Cardiac muscle cell (in vitro differentiated cells and primary cell): ENCODE data around the gene RDH5. TPM values are rescaled to one million over a fixed set of nuclear protein-coding genes. Genes with fewer than 3 reads are reported as not detected.
A peak's percentile ranks its signal among the peaks of the same experiment; 100 is the strongest.

ENCODE experiments used
- DNase-seq, 2 donors: peaks; one replicate each; pipeline versions ENCODE4 v3.0.0 to v3.0.0-alpha.2; 2010 to 2017; ENCODE audit warnings: low read depth in 1 of 2, low spot score in 1 of 2
- H3K27ac ChIP-seq: fragments of 200-600 bp; sonication (generic); 2 replicates; pipeline ENCODE4 v1.5.1; 2016
- H3K27me3 ChIP-seq: fragments of 200-600 bp; sonication (generic); 2 replicates; pipeline ENCODE4 v1.6.0; 2016; ENCODE audit warnings: control low read depth
- H3K36me3 ChIP-seq: fragments of 200-600 bp; sonication (generic); 2 replicates; pipeline ENCODE4 v1.5.1; 2016; ENCODE audit warnings: control low read depth
- H3K4me1 ChIP-seq: fragments of 200-600 bp; sonication (generic); 2 replicates; pipeline ENCODE4 v1.8.1; 2017; ENCODE audit warnings: low read depth, mild to moderate bottlenecking, mixed run types
- H3K4me3 ChIP-seq: fragments of 200-600 bp; sonication (generic); 2 replicates; pipeline ENCODE4 v1.5.1; 2016; ENCODE audit warnings: mild to moderate bottlenecking
- H3K9me3 ChIP-seq: fragments of 200-600 bp; sonication (generic); 2 replicates; pipeline ENCODE4 v1.5.1; 2017; ENCODE audit warnings: low read depth, mild to moderate bottlenecking, control low read depth
- polyA plus RNA-seq: library from polyadenylated mRNA; unstranded; fragments of >200 nt; fragmentation: Nextera tagmentation; extraction: Ambion mirVana; gene quantifications from 2 replicates; pipeline ENCODE4 v1.2.1, GENCODE V29; 2016
- total RNA-seq: library from RNA; depleted of rRNA; stranded (reverse); fragments of >200 nt; gene quantifications from 2 replicates; pipeline ENCODE4 v1.2.3, GENCODE V29; 2016
- TF ChIP-seq, protein P1 (sequence below): IDR thresholded peaks from 2 replicates; pipeline ENCODE4 v1.5.1; 2012; ENCODE audit warnings: low read depth, mild to moderate bottlenecking, low read length

The RDH5 gene
- total and polyA plus RNA-seq, 2 experiments from 2014 or later = 10.1 to 12.6 TPM

DNA sequence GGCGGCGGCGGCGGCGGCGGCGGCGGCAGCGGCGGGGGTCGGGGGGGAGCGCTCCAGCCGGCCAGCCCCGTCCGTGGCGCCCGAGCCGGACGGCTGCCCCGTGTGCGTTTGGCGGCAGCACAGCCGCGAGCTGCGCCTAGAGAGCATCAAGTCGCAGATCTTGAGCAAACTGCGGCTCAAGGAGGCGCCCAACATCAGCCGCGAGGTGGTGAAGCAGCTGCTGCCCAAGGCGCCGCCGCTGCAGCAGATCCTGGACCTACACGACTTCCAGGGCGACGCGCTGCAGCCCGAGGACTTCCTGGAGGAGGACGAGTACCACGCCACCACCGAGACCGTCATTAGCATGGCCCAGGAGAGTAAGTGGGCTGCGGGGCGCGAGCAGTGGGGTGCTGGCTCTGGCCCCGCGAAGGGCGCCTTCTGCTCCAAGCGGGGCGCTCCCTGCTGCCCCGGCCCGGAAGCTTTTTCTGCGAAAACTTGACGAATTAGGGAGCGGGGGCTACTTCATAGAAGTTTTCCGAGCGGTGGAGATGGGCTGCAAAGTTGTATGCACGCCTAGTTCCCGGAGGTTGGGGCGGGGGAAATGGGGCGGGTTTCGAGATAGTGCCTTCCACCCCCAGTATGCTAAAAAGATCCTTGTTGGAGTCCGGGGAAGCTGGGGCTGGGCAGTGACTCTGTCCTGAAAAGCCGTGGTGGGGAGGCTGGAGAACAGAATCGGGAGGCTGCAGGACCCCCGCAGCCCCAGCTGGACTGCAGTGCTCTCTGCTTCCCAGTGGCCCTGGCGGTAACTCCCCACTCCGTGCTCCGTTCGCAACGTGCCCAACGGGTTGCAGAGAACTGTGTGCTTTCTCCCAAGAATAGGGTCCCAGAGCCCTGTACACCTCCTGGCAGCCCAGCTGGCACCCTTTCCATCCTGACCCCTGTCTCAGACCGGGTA is 23.5 kb downstream of the RDH5 start:
- Histone ChIP-seq H3K27ac (peak overlapping the region; percentile 92), H3K4me1 (peaks cover 25% of the 10 kb centered on the region), H3K4me3 (peak overlapping the region; percentile 53), H3K27me3 (no peaks in the 10 kb centered on the region), H3K36me3 (peaks cover under 1% of the 10 kb centered on the region), H3K9me3 (no peaks in the 10 kb centered on the region)
- TF ChIP-seq, protein P1, sequence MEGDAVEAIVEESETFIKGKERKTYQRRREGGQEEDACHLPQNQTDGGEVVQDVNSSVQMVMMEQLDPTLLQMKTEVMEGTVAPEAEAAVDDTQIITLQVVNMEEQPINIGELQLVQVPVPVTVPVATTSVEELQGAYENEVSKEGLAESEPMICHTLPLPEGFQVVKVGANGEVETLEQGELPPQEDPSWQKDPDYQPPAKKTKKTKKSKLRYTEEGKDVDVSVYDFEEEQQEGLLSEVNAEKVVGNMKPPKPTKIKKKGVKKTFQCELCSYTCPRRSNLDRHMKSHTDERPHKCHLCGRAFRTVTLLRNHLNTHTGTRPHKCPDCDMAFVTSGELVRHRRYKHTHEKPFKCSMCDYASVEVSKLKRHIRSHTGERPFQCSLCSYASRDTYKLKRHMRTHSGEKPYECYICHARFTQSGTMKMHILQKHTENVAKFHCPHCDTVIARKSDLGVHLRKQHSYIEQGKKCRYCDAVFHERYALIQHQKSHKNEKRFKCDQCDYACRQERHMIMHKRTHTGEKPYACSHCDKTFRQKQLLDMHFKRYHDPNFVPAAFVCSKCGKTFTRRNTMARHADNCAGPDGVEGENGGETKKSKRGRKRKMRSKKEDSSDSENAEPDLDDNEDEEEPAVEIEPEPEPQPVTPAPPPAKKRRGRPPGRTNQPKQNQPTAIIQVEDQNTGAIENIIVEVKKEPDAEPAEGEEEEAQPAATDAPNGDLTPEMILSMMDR = peak; percentile 10
- peak; percentile 75 to 76 for DNase-seq

DNA sequence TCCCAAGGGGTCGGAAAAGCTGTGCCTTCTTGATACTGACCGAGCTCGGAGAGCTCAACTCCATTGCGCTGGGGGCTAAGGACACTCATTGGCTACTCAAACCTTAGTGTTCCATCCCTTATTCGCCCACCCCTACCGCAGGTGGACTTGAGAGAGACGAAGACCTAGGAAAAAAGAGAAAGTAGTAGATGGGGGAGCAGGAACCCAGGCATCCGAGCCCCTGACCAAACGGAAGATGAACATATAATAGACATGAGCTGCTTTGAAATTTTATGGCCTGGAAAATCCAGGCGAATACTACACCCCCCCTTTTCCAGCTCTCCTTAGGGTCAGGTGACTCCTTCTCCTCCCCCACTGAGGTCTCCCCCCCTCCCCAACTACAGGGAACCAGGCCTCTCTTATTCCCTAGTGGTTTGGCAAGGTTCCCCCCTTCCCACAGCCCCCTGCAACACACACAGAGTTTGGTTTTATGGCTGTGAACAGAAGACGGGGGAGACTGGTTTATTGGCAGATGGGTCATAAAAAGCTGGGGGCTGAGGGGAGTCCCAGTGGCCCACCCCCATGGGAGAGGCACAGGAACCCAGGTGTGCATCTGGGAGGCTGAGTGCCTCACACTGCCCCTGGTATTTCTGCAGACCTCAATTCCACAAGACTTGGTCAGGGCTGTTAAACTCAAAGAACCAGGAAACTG is 24.3 kb downstream of the RDH5 start:
- Histone ChIP-seq H3K4me3 (peak overlapping the region; percentile 53), H3K27me3 (no peaks in the 10 kb centered on the region), H3K4me1 (peaks cover 25% of the 10 kb centered on the region), H3K36me3 (peaks cover 8% of the 10 kb centered on the region), H3K27ac (peak overlapping the region; percentile 92), H3K9me3 (no peaks in the 10 kb centered on the region)
- no peak for DNase-seq
- TF ChIP-seq, protein P1 = no peak

DNA sequence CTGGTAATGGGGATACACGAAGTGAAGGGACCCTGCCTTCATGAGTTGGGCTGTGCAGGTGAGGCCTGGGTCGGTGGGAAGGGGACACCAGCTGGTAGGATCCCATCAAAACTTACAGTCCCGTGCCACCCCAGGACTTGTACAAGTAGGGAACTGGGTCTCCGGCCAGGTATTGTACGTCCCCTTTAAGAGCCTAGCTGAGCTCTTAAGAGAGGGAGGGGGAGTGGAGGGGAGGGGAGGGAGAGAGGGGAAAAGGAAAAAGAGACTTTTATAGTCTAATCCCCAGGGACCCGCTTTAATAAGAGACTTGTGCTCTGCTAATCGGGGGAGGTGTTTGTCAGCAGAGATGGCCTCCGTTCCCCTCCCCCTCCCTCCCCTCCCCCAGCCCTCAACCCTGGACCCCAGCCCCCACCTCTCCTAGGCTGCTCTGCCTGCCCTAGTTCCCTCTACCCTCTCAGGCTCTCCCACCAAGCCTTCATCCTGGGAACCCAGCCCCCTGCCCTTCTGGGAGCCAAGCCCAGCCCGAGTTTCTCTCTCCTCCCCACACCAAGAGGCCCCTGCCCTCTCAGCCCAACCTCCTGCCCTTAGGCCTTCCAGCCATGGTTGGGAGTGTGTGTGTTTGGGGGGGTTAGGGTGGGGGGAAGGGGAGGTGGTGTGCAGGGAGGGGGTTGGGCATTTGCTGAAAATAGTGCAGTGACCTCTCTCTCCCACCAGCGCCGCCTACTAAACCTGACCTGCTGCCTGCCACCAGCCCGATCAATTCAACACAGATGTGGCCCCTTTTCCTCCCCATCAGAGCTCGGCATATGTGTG is 25.4 kb downstream of the RDH5 start:
- Histone ChIP-seq H3K27ac (peak overlapping the region; percentile 92), H3K4me1 (peaks cover 25% of the 10 kb centered on the region)
- peak; percentile 77 to 94 for DNase-seq

DNA sequence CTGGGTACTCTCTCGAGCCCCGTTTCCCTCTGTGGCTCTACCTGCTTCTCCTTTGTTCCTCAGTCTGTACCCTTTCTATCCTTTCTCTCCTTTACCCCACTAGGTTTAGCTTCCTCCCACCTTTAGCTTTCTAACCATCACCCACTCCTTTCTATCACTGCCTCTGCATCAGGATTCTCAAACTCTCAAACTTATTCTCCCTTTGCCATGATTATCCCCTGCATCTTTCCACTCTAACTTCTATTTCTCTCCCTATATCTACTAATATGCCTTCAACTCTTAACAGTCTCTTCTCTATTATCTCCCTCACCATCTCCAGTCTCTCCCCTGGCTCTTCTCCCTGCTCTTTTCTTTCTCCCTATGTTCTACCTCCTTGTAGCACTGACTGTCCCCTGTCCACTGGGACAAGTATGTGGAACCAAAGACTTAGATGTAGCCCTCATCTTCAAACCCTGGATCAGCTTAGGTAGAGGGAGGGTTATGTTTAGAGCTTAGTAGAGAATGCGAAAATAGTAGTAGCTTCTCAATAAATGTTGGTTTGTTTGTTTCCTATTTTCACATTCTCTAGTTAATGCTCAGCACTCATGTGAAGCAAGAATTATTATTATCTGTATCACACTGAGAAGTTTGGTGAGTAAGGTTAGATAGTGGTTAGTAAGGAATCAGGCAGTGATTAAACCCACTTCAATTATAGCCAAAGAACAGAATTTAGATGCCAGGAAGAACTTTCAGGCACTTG is 26.1 kb downstream of the RDH5 start:
- Histone ChIP-seq H3K36me3 (peaks cover 13% of the 10 kb centered on the region), H3K27me3 (no peaks in the 10 kb centered on the region), H3K4me3 (peak overlapping the region; percentile 53), H3K4me1 (peaks cover 25% of the 10 kb centered on the region), H3K9me3 (no peaks in the 10 kb centered on the region), H3K27ac (peak overlapping the region; percentile 92)
- peak in 1 of 2 donors; percentile 38 for DNase-seq
- TF ChIP-seq, protein P1 = no peak

More for the DNA sequence above, 25.4 kb downstream of the RDH5 start:
- TF ChIP-seq, protein P1 = no peak
- Histone ChIP-seq H3K27me3 (no peaks in the 10 kb centered on the region), H3K36me3 (peaks cover 13% of the 10 kb centered on the region), H3K9me3 (no peaks in the 10 kb centered on the region), H3K4me3 (peak overlapping the region; percentile 53)

DNA sequence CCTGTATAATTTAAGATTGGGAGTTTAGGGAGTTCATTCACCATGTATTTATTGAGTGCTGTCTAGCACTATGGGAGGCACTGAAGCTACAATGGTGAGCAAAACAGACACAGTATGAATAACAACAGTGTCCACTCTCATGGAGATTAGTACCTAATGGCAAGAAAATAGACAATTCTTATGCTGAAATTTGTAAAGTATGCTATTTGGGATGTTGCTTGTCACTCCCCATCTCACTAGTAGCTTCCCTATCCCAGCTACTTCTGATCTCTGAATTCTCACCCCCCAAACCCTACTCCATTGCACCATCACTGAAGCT is 26.7 kb downstream of the RDH5 start:
- Histone ChIP-seq H3K4me3 (peak overlapping the region; percentile 53), H3K36me3 (peaks cover 18% of the 10 kb centered on the region), H3K27ac (peak overlapping the region; percentile 92), H3K9me3 (no peaks in the 10 kb centered on the region), H3K27me3 (no peaks in the 10 kb centered on the region), H3K4me1 (peaks cover 25% of the 10 kb centered on the region)
- no peak for DNase-seq
- TF ChIP-seq, protein P1 = no peak
